ENCODE results near the gene TMEM117.

The TMEM117 gene

DNA sequence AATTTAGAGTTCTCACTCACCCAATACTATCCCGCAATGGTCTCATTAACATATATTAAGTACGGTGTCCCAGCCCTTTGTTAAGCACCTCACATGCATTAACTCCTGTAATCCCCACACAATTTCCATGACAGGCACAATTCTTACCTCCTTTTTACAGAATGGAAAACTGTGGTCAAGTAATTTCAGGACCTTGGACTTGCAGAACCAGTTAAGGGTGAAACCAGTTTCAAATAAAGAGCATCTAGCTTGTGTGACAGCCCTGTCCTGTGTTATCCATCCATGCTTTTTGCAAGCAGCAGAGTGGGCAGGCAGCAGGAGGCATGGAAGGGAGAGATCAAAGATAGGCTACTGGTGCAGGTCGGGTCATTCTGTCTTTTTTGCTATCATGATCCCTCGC lies 569.4 kb downstream of the TMEM117 start:
- no peak for DNase-seq

DNA sequence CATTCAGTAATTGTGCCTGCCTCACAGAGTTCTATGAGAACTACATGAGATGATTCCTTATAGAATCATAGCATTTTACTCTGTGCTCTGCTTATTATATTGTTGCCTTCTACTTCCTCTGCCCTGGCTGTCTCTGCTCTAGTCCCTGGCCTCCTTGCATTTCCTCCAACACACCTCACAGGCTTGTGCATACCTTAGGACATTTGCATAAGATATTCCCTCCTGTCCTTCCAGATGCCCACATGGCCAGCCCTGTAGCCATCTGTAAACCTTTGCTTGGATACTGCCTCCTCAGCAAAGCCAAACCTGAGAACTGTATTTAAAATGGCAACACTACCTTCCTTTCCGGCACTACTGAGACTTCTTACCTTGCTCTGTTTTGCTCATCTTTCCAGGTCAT lies 586.7 kb downstream of the TMEM117 start:
- DNase-seq, result no peak

DNA sequence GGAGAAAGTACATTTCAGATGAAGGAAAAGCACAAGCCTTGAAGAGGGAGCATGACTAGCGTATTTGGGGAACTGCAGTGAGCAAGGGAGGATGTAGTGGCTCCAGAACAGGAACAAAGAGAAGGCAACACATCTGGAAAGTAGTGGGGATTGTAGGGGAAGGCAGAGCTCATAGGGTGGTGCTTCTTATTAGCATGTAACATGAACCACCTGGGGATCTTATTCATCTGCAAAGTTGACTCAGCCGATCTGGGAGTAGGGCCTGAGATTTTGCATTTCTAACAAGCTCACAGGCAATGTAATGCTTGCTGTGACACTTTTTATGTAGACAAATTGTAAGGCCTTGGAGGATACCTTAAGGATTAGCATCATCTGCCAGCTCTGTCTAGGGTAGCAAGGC lies 592.9 kb downstream of the TMEM117 start:
- DNase-seq, result no peak

DNA sequence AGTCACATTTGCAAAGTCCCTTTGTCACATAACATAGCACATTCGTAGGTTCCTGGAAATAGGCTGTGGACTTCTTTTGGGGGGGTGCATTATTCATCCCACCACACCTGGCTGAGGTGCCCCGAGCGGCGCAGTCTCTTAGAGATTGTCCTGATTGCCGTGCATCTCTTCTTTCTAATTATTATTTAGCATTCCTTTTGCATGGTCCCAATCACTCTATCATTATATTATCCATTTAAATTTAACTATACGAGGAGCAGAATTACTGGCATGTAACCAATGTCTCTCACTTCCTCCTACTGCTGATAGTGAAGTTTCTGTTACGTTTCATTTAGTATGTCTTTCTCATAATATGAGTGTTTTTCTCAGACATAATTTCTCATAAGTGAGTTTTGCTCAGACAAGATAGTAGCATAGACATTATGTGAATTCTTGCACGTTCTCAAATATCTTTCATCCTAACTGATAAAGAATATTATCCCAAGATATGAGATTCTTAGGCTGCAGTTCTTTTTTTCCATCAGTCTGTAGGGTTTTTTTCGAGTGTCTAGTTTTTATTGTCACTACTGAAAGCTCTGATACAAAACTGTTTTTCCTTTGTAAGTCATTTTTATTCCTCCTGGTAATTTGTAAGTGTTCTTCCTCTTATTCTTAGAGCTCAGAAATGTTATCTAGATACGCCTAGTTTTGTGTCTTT lies 595.9 kb downstream of the TMEM117 start:
- no peak for DNase-seq

DNA sequence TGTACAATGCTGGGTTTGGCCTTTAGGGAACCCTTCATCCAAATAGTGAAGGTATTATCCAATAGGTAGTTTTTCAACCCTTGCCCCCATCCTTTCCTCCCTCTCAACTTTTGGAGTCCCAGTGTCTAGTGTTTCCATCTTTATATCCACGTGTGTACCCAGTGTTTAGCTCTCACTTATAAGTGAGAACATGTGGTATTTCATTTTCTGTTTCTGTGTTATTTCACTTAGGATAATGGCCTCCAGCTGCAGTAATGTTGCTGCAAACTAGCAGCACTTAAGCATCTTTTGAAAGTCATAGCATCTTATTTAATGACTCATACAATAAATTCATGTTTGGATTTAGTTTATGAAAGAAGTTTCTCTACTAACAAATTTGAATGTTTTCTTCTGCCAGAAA lies 597.8 kb downstream of the TMEM117 start:
- DNase-seq, result no peak

DNA sequence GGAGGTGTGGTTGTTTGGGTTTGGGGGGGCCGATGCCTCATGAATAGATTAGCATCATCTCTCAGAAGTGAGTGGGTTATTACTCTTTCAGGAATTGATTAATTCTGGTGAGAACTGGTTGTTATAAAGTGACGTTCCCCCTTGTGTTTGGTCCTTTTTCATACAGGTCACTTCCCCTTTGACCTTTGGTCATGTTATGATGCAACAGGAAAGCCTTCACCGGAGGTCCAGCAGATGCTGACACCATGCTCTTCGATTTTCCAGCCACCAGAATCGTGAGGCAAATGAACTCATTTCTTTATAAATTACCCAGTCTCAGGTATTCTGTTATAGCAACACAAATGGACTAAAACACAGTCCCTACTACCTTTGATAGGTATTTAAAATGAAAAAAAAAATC lies 600.9 kb downstream of the TMEM117 start:
- DNase-seq, result no peak

All from stimulated activated CD4-positive, alpha-beta T cell treated with anti-CD3 and anti-CD28 coated beads, Interleukin-15, amount 100 ng/mL, for 24 hours (primary cell).